Activated T-helper 2 cell treated with anti-CD3 and anti-CD28 coated beads, Interferon-gamma antibody, Interleukin-2, Interleukin-4, amounts not matched to agents 10 μg/mL and 5 μg/mL and 100 μg/mL, durations not matched to agents 14 hours and 24 hours and 36 hours (primary cell): ENCODE data around the gene CIRBP. TPM values are rescaled to one million over a fixed set of nuclear protein-coding genes. Genes with fewer than 3 reads are reported as not detected.

Source experiments
- DNase-seq: peaks from one replicate; pipeline ENCODE4 v3.0.0; 2021; ENCODE audit warnings: low spot score
- H3K27ac Mint-ChIP-seq: one replicate; pipeline ENCODE4 v1.8.0; 2021; ENCODE audit warnings: mixed read lengths
- H3K27me3 Mint-ChIP-seq: one replicate; pipeline ENCODE4 v1.8.0; 2021; ENCODE audit warnings: low read depth, mixed read lengths
- H3K36me3 Mint-ChIP-seq: one replicate; pipeline ENCODE4 v1.8.0; 2021; ENCODE audit warnings: low read depth, mixed read lengths
- H3K4me1 Mint-ChIP-seq: one replicate; pipeline ENCODE4 v1.8.0; 2021; ENCODE audit warnings: low read depth, mixed read lengths
- H3K4me3 Mint-ChIP-seq: one replicate; pipeline ENCODE4 v1.8.0; 2021; ENCODE audit warnings: low read depth, mild to moderate bottlenecking, moderate library complexity, mixed read lengths
- H3K9me3 Mint-ChIP-seq: one replicate; pipeline ENCODE4 v1.8.0; 2021; ENCODE audit warnings: mixed read lengths
- intact Hi-C: fragments of 100-400 bp; cut with micrococcal nuclease; formaldehyde crosslinking; loops from one replicate; pipeline ENCODE4 v1.15.1; 2023
- total RNA-seq: library from RNA; stranded (reverse); gene quantifications from 2 replicates; pipeline ENCODE4 v1.2.3, GENCODE V29; 2022

CIRBP gene
- total RNA-seq, 1 donor from 2014 or later, result 226 TPM

DNA sequence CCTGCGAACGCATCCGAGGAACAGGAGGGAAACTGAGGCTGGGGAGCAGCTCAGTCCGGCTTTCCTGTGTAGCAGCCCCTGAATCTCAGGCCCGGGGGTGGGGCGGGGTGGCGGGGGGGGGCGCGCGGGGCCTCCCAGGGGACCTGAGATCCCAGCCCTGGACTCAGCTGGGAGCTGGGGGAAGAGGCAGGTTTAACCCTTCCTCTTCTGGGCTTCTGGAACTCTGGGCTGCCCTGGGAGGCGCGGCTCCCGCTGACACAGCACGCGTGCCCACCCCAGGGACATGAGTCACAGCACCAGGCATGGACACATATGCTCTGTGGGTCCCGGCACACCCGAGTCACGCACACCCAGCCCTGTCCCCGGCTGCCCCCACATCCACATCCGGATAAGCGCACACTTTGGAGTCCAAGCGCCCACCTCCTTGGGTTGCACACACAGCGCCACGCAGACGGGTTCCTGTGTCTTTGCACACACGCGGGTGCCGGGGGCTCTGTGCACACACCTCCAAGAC, 3.5 kb upstream of the CIRBP start:
- H3K4me1 Mint-ChIP-seq, result peaks cover 39% of the 10 kb centered on the region
- DNase-seq, result no peak
- no peaks in the 10 kb centered on the region for H3K9me3 Mint-ChIP-seq
- H3K27ac Mint-ChIP-seq, result peak overlapping the region; percentile 17
- peaks cover 10% of the 10 kb centered on the region for H3K36me3 Mint-ChIP-seq
- peak overlapping the region; percentile 8 for H3K4me3 Mint-ChIP-seq
- intact Hi-C loops, result no loop called here
- no peaks in the 10 kb centered on the region for H3K27me3 Mint-ChIP-seq

DNA sequence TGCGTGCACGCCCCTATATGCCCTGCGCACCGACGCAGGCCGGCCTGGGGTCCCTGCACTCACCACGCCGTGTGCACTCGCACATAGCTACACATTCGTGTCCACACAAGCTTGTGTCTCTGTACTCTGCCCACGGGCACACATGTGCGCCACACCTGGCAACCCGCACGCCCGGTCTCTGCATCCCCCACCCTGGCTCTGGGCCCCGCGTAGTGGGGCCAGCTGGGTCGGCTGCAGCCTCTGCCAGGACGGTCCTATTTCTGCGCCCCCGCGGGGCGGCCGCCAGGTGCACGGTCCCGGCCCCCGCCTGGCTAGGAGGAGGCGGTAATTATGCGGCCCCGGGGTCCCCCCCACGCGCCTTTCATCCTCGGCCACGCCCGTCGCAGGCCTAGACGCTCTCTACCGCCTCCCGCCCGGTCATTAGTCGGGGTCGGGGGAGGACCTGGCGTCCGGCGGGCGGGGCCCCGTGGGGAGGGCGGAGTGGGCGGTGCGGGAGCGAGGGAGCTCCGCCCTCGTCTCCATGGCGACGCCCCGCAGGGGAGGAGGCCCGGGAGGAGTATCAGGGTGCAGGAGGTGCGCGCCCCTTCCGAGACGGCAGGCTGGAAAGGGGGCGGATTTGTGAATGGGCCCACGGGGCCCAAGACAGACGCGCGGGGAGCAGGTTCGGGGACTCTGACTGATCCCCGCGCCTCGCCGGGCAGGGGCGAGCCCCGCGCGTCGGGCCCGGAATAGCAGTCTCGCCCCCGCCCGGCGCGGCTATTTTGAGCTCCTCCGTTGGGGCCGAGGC, 2.8 kb upstream of the CIRBP start:
- H3K27ac Mint-ChIP-seq, result peak overlapping the region; percentile 17
- H3K27me3 Mint-ChIP-seq, result no peaks in the 10 kb centered on the region
- H3K4me3 Mint-ChIP-seq, result peak overlapping the region; percentile 51
- peaks cover 42% of the 10 kb centered on the region for H3K4me1 Mint-ChIP-seq
- intact Hi-C loops, result no loop called here
- DNase-seq, result peak; percentile 88
- H3K9me3 Mint-ChIP-seq, result no peaks in the 10 kb centered on the region
- peaks cover 16% of the 10 kb centered on the region for H3K36me3 Mint-ChIP-seq

DNA sequence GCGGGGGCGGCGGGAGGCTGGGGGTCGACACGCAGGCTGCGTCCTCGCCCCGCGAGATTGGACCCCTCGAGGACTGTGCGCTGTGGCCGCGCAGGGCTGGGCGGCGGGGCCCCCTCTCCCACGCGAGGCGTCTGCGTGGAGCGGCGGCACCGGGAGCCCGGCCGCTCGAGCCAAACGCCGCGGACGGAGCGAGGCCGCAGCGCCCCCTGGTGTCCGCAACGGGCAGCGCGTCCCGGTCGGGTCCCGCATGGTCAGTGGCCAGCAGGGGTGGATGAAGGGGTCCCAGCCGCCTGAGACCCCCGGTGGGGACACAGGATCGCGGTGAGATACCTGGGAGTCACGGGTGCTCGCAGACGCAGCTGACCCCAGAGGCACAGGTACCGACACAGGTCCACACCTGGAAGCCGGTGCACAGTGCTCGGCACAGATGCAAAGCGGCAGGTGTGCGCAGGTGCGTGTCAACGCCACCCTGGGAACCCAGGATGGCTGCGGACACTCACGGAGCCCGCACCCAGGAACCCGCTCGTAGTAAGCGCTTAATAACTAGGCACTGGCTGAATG, 2.1 kb upstream of the CIRBP start:
- Mint-ChIP-seq H3K27ac (no peak overlapping the region), H3K4me3 (peak overlapping the region; percentile 64), H3K36me3 (peaks cover 23% of the 10 kb centered on the region), H3K4me1 (peaks cover 39% of the 10 kb centered on the region), H3K9me3 (no peaks in the 10 kb centered on the region), H3K27me3 (no peaks in the 10 kb centered on the region)
- DNase-seq, result peak; percentile 72
- intact Hi-C loops, result no loop called here

DNA sequence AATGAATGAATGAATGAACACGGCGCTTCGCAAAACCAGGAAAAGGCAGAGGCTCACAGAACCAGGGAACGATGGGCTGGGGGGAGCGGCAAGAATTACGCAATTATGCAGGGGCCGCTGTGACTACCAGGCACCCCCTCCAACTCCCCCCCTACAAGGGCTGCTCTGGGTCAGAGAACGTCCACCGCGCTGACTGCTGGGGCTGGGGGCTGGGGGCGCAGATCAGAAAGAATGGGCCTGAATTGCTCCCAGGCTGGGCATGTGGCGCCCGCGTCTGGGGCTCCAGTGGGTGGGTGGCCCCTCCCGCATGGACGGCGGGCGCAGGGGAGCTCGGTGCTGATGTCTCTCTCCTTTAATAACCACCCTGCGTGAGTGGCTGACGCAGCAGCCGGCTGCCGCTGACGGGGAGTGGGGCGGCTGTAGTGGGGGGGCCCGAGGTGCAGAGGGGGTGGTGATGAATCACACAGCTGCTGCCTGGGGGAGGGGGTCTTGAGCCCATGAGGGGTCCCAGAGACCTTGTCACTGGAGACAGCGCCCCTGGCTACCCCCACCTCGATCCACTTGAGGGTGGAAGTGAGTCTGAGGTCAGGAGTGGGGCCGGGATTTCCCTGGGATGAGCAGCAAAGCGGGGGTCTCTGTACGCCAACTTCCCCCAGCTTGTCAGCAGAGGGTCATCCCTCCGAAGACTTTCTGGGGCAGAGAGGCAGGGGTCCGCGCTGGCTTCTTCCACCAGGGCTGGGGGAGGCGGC, 1.5 kb upstream of the CIRBP start:
- H3K36me3 Mint-ChIP-seq, result peaks cover 29% of the 10 kb centered on the region
- H3K27ac Mint-ChIP-seq, result no peak overlapping the region
- no peaks in the 10 kb centered on the region for H3K9me3 Mint-ChIP-seq
- peak overlapping the region; percentile 64 for H3K4me3 Mint-ChIP-seq
- intact Hi-C loops, result no loop called here
- H3K4me1 Mint-ChIP-seq, result peaks cover 41% of the 10 kb centered on the region
- H3K27me3 Mint-ChIP-seq, result no peaks in the 10 kb centered on the region
- no peak for DNase-seq

DNA sequence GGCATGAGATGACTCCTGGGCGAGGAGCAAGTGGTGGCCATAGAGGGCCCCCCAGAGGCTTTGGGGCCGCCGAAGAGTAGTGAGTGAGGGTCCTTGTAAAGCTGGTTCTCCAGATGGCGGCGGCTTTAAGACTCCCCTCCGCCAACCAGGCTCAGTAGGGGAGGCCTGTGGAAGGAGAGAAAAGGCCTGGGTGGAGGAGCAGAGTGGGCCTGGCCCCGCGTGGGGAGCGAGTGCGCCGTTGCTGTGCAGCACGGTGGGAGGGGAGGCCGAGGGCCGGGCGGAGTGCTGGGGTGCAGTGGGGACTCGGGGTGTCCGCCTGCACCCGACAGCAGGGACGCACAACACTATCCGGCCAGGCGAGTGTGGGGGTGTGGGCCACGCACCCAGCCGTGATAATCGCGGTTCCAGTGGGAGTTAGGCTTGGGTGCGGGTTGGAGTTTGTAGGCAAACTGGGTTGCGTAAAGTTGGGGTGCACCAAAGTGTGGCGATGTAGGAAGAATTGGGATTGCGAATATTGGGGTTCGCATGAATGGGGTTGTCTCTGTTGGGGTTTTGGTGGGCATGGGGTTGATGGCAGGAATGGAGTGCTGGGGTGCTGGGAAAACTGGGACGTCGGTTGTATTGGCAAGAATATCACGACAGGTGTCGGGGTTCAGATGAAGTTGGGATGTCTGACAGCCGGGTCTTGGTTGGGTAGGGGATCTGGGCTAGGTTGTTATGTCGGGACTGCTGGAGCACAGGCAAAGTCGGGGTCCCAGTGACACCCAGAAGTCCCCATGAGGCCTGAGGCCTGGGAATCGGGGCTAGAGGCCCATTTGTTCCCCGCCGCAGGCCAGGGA, 687 bp upstream of the CIRBP start:
- Mint-ChIP-seq H3K27me3 (no peaks in the 10 kb centered on the region), H3K4me3 (peak overlapping the region; percentile 52), H3K4me1 (peaks cover 41% of the 10 kb centered on the region), H3K9me3 (no peaks in the 10 kb centered on the region), H3K36me3 (peaks cover 35% of the 10 kb centered on the region), H3K27ac (peak overlapping the region; percentile 40)
- intact Hi-C loops, result loop anchor here (1.0 kb wide), 3 partner anchors 9 to 24 kb away; no protein-coding TSS in a partner anchor
- no peak for DNase-seq

DNA sequence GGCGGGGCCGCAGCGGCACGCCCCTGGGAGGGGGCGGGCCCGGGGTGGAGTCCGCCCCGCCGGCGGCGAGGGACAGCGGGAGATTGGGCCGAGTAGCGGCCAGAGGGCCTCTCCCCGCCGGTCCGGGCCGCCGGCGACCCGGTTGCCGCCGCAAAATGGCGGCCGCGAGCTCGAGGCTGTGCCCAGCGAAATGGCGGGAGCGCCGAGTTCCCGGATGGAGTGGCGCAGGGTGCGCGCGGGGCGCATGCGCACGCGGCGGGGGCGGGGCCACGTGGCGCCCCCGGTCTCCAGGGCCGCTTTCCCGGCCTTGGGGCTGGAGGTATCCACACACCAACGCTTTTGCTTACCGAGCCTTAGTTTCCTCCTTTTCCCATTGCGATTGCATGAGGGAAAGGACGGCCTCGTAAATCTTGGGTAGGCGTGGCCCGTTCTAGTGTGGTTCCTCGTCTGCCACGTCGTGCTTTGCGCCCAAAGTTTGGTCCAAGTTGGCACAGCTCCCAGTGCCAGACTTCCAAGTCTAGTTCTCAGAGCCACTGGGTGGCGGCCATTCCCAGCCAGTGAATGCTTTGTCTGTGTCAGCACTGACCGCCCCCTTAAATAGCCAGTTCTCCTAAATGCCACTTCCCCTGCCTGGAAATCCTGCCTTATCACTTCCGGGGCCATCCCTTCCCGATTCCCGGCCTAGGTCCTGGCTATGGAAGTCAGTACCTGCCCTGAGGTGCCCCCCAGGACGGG, 513 bp downstream of the CIRBP start:
- Mint-ChIP-seq H3K27me3 (no peaks in the 10 kb centered on the region), H3K4me3 (peak overlapping the region; percentile 93), H3K4me1 (peaks cover 48% of the 10 kb centered on the region), H3K9me3 (no peaks in the 10 kb centered on the region), H3K36me3 (peaks cover 44% of the 10 kb centered on the region), H3K27ac (peak overlapping the region; percentile 91)
- intact Hi-C loops, result loop anchor here (1.0 to 10.0 kb wide), 5 partner anchors 10 to 245 kb away; partner anchors contain the start of genes ADAMTSL5, DAZAP1 and GAMT
- DNase-seq, result peak; percentile 84

DNA sequence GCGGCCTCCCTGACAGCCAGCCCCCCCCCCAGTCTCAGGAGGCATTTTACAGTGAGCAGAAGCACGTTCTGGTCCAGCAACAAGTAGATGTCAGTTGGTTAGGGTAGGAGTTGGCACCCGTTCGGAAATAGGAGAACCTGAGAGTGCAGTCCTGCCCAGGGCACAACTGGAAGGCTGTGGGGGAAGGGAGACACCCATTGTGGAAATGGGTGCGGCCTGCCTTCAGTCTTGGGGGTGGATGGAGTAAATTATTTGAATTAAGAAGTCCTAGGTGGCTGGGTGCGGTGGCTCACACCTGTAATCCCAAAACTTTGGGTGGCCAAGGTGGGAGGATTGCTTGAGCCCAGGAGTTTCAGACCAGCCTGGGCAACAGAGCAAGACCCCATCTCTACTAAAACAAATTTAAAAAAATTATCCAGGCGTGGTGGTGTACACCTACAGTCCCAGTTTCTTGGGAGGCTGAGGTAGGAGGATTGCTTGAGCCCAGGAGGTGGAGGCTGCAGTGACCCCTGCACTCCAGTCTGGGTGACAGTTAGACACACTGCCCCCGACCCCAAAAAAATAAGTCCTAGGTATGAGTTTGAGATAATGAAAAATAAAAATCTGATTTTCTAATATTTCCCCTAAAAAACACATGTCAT, 1.2 kb downstream of the CIRBP start:
- peak overlapping the region; percentile 91 for H3K27ac Mint-ChIP-seq
- DNase-seq, result no peak
- H3K4me1 Mint-ChIP-seq, result peaks cover 45% of the 10 kb centered on the region
- intact Hi-C loops, result loop anchor here (10.0 kb wide), 2 partner anchors 134 to 244 kb away; partner anchors contain the start of genes ADAMTSL5, DAZAP1 and GAMT
- peak overlapping the region; percentile 93 for H3K4me3 Mint-ChIP-seq
- peaks cover 48% of the 10 kb centered on the region for H3K36me3 Mint-ChIP-seq
- H3K27me3 Mint-ChIP-seq, result no peaks in the 10 kb centered on the region
- H3K9me3 Mint-ChIP-seq, result no peaks in the 10 kb centered on the region

DNA sequence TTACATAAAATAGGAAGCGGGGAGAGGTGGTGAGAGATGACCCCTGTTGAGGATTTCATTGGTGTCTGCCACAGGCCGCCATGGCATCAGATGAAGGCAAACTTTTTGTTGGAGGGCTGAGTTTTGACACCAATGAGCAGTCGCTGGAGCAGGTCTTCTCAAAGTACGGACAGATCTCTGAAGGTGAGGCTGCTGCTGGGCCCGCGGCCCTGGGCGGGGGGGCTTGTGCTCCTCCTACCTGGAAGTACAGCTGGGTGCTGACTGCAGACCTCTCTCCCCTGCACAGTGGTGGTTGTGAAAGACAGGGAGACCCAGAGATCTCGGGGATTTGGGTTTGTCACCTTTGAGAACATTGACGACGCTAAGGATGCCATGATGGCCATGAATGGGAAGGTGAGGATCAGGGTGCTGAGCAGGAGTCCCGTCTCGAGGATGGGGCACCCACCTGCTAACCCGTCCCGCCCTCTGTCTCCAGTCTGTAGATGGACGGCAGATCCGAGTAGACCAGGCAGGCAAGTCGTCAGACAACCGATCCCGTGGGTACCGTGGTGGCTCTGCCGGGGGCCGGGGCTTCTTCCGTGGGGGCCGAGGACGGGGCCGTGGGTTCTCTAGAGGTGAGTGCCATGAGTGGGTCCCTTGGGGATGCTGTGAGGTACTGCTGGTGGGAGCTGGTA, 1.9 kb downstream of the CIRBP start:
- DNase-seq, result no peak
- Mint-ChIP-seq H3K27ac (peak overlapping the region; percentile 91), H3K4me1 (peaks cover 41% of the 10 kb centered on the region), H3K36me3 (peaks cover 49% of the 10 kb centered on the region), H3K4me3 (peak overlapping the region; percentile 93), H3K9me3 (no peaks in the 10 kb centered on the region), H3K27me3 (no peaks in the 10 kb centered on the region)
- intact Hi-C loops, result loop anchor here (10.0 kb wide), 2 partner anchors 134 to 244 kb away; partner anchors contain the start of genes ADAMTSL5, DAZAP1 and GAMT

DNA sequence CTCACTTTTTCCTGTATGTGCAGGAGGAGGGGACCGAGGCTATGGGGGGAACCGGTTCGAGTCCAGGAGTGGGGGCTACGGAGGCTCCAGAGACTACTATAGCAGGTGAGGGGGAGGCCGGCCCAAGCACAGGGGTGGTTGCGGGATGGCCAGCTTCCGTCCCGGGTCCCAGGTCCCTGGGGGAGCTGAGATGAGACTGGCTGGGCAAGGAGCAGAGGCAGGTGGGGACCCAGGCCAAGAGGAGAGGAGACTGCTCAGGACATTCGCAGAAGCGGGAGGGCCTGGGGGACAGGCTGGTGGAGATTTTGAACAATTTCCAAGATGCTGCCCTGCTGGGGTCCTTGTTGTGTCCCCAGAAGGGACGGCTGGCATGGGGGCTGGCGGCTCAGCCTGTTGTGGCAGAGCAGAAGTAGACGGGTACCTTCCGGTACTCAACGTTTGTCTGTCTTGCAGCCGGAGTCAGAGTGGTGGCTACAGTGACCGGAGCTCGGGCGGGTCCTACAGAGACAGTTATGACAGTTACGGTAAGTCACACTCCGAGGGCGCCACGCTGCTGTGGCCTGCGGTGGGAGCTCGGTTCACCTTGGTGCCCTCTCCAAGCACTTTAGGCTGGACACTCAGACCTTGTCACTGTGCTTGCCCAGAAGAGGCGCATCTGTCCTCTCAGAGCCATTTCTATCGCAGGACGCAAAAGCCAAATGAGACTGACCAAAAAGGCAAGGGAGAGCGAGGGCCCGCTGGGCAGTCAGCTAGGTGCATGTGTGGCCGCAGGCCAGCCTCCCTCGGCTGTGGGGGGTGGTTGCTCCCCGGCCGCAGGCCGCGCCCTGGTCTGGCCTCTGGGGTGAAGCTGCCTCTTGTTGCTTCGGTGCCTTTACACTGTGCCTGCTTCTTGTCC, 2.6 kb downstream of the CIRBP start:
- Mint-ChIP-seq H3K27me3 (no peaks in the 10 kb centered on the region), H3K9me3 (no peaks in the 10 kb centered on the region), H3K36me3 (peaks cover 53% of the 10 kb centered on the region), H3K4me3 (peak overlapping the region; percentile 93), H3K27ac (peak overlapping the region; percentile 52), H3K4me1 (peaks cover 44% of the 10 kb centered on the region)
- no peak for DNase-seq
- intact Hi-C loops, result loop anchor here (10.0 kb wide), 2 partner anchors 133 to 243 kb away; partner anchors contain the start of genes ADAMTSL5, DAZAP1 and GAMT
